Measurements from ENCODE around the gene CKS1B. TPM values are rescaled to one million over a fixed set of nuclear protein-coding genes. Genes with fewer than 3 reads are reported as not detected.

Gene CKS1B
- total and polyA plus RNA-seq, 2 donors (not counting 1 experiment from before 2014, with no cell fraction given): 16.8 to 33.0 TPM

- Histone ChIP-seq H3K9ac (ENCODE audit: low read length) (no peak overlapping the region), H3K4me1 (ENCODE audit: control insufficient read depth in 2 of 2, insufficient read depth in 2 of 2, low read length in 2 of 2) (peaks cover 0 to 4% of the 10 kb centered on the region in 2 donors), H3K9me3 (ENCODE audit: control extremely low read depth in 1 of 3, control insufficient read depth in 2 of 3, insufficient read depth in 1 of 3, low read length in 2 of 3) (no peaks in the 10 kb centered on the region), H3K4me3 (ENCODE audit: control extremely low read depth in 1 of 5, extremely low read depth in 1 of 5, insufficient read depth in 1 of 5, low read depth in 2 of 5, low read length in 4 of 5) (no peak overlapping the region), H4K20me1 (ENCODE audit: control insufficient read depth, insufficient read depth, low read length, poor library complexity, severe bottlenecking) (peaks cover 35% of the 10 kb centered on the region), H3K36me3 (replicated peaks in 1 of 2; ENCODE audit: control extremely low read depth in 1 of 2, control insufficient read depth in 1 of 2, extremely low read depth in 1 of 2, insufficient read depth in 2 of 2, low read length in 1 of 2) (peaks cover 0 to 47% of the 10 kb centered on the region in 2 experiments), H2AFZ (ENCODE audit: insufficient read depth, low read depth, low read length, poor library complexity, severe bottlenecking) (no peak overlapping the region), H3K79me2 (ENCODE audit: control insufficient read depth, insufficient read depth, low read length) (peaks cover 46% of the 10 kb centered on the region), H3K4me2 (replicated peaks; ENCODE audit: low read depth, low read length, poor library complexity, severe bottlenecking) (no peak overlapping the region), H3K27ac (ENCODE audit: low read length in 2 of 2) (no peak overlapping the region), H3K27me3 (replicated peaks in 1 of 4; ENCODE audit: control extremely low read depth in 1 of 4, control insufficient read depth in 3 of 4, insufficient read depth in 4 of 4, low read length in 3 of 4) (no peaks in the 10 kb centered on the region)
- ChIA-PET CTCF (interaction anchor here (1.1 to 2.6 kb wide), 2 partner anchors 10 kb away, joined by 4 to 11 read pairs; no protein-coding TSS in a partner anchor), POLR2A (no interaction called here)
- Mint-ChIP-seq H3K27ac (no peak overlapping the region), H3K27me3 (no peaks in the 10 kb centered on the region), H3K4me3 (no peak overlapping the region), H3K4me1 (peaks cover 17% of the 10 kb centered on the region), H3K9me3 (ENCODE audit: insufficient read depth) (no peaks in the 10 kb centered on the region)
- WGBS (ENCODE audit: insufficient coverage): 100% methylated on average over 1 of the region's 3 CpGs
- no peak for TF ChIP-seq CTCF (IDR thresholded peaks at IDR 0.05)
- no peak for TF ChIP-seq EZH2 (IDR thresholded peaks at IDR 0.05; ENCODE audit: borderline replicate concordance, insufficient read depth, low read depth, low read length, poor library complexity, severe bottlenecking)
- ATAC-seq (ENCODE audit: low read depth) (no peak), DNase-seq (no peak)
- intact Hi-C loops (cut with micrococcal nuclease): no loop called here
Measured at GRCh38 chr1:154989195-154989860, 14.8 kb downstream of the CKS1B start.

DNA sequence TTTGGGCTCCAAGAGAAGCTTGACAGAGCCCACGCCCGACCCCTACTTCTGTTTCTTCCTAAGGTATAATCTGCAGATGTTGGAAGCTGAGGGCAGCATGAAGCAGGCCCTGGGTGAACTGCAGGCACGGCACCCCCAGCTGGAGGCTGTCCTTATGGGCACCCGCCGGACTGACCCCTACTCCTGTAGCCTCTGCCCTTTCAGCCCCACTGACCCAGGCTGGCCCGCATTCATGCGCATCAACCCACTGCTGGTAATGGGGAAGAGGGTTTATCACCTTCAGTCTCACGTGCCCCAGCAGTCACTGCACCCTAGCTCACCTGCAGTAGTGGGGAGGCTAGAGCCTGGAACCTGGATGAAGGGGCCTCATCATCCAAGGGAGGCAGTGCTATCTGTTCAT, 15.8 kb downstream of the CKS1B start:
- peaks cover 0 to 47% of the 10 kb centered on the region in 2 experiments for H3K36me3 ChIP-seq (replicated peaks in 1 of 2; ENCODE audit: control extremely low read depth in 1 of 2, control insufficient read depth in 1 of 2, extremely low read depth in 1 of 2, insufficient read depth in 2 of 2, low read length in 1 of 2)
- no peak overlapping the region for H3K9ac ChIP-seq (ENCODE audit: low read length)

More for the DNA sequence above, 15.8 kb downstream of the CKS1B start:
- peaks cover 35% of the 10 kb centered on the region for H4K20me1 ChIP-seq (ENCODE audit: control insufficient read depth, insufficient read depth, low read length, poor library complexity, severe bottlenecking)
- Mint-ChIP-seq H3K27me3 (no peaks in the 10 kb centered on the region), H3K9me3 (ENCODE audit: insufficient read depth) (no peaks in the 10 kb centered on the region), H3K4me1 (peaks cover 19% of the 10 kb centered on the region), H3K4me3 (no peak overlapping the region), H3K27ac (no peak overlapping the region)
- POLR2A ChIA-PET: no interaction called here
- H3K27me3 ChIP-seq (replicated peaks in 1 of 4; ENCODE audit: control extremely low read depth in 1 of 4, control insufficient read depth in 3 of 4, insufficient read depth in 4 of 4, low read length in 3 of 4): no peaks in the 10 kb centered on the region
- CTCF ChIA-PET: interaction anchor here (0.5 to 1.1 kb wide), 2 partner anchors 9 to 779 kb away, joined by 3 to 4 read pairs; no protein-coding TSS in a partner anchor
- H3K9me3 ChIP-seq (ENCODE audit: control extremely low read depth in 1 of 3, control insufficient read depth in 2 of 3, insufficient read depth in 1 of 3, low read length in 2 of 3): no peaks in the 10 kb centered on the region
- DNase-seq: no peak
- TF ChIP-seq CTCF (IDR thresholded peaks at IDR 0.05): no peak
- no peak for TF ChIP-seq EZH2 (IDR thresholded peaks at IDR 0.05; ENCODE audit: borderline replicate concordance, insufficient read depth, low read depth, low read length, poor library complexity, severe bottlenecking)
- peaks cover 44% of the 10 kb centered on the region for H3K79me2 ChIP-seq (ENCODE audit: control insufficient read depth, insufficient read depth, low read length)
- intact Hi-C loops (cut with micrococcal nuclease): no loop called here
- H3K4me2 ChIP-seq (replicated peaks; ENCODE audit: low read depth, low read length, poor library complexity, severe bottlenecking): no peak overlapping the region
- H3K4me1 ChIP-seq (ENCODE audit: control insufficient read depth in 2 of 2, insufficient read depth in 2 of 2, low read length in 2 of 2): peaks cover 0 to 2% of the 10 kb centered on the region in 2 donors
- ATAC-seq (ENCODE audit: low read depth): no peak
- 94% methylated on average over 6 of the region's 8 CpGs for WGBS (ENCODE audit: insufficient coverage)
- no peak overlapping the region for H3K4me3 ChIP-seq (ENCODE audit: control extremely low read depth in 1 of 5, extremely low read depth in 1 of 5, insufficient read depth in 1 of 5, low read depth in 2 of 5, low read length in 4 of 5)
- no peak overlapping the region for H2AFZ ChIP-seq (ENCODE audit: insufficient read depth, low read depth, low read length, poor library complexity, severe bottlenecking)
- H3K27ac ChIP-seq (ENCODE audit: low read length in 2 of 2): no peak overlapping the region

All from B cell (primary cell).